Stimulated activated CD4-positive, alpha-beta T cell treated with anti-CD3 and anti-CD28 coated beads, TNF-alpha, amount 100 ng/mL, for 48 hours (primary cell): Measurements from ENCODE around the gene CSMD2.
"Not testable (repeated sequence)": the region's sequence is repeated elsewhere in the genome, so short reads cannot be mapped to it uniquely, and the experiment has no call there.

Experiments
- DNase-seq, 3 donors: peaks; one replicate each; pipeline ENCODE4 v3.0.0-alpha.2; 2020; ENCODE audit warnings: low read depth in 3 of 3

Gene CSMD2

GRCh38 chr1:33548319-33548718, 616.7 kb downstream of the CSMD2 start:
- DNase-seq, result no peak

- no peak for DNase-seq
Observed at GRCh38 chr1:33547576-33547975, 617.5 kb downstream of the CSMD2 start.

GRCh38 chr1:33541966-33542365, 623.1 kb downstream of the CSMD2 start:
- DNase-seq, result no peak

GRCh38 chr1:33537885-33538284, 627.1 kb downstream of the CSMD2 start:
- DNase-seq, result no peak

- no peak for DNase-seq
Observed at GRCh38 chr1:33535334-33535733, 629.7 kb downstream of the CSMD2 start.

GRCh38 chr1:33532936-33533335, 632.1 kb downstream of the CSMD2 start:
- no peak for DNase-seq

- no peak for DNase-seq
Observed at GRCh38 chr1:33532250-33532649, 632.8 kb downstream of the CSMD2 start.

GRCh38 chr1:33529957-33530356, 635.1 kb downstream of the CSMD2 start:
- no peak for DNase-seq

GRCh38 chr1:33527934-33528333, 637.1 kb downstream of the CSMD2 start:
- DNase-seq, result no peak

GRCh38 chr1:33524586-33524985, 640.4 kb downstream of the CSMD2 start:
- no peak for DNase-seq

- no peak for DNase-seq
Observed at GRCh38 chr1:33519240-33519884, 645.7 kb downstream of the CSMD2 start.

GRCh38 chr1:33517596-33518250, 647.3 kb downstream of the CSMD2 start:
- no peak for DNase-seq

GRCh38 chr1:33516891-33517567, 648.0 kb downstream of the CSMD2 start:
- no peak for DNase-seq

- DNase-seq, result no peak
Observed at GRCh38 chr1:33516428-33516827, 648.6 kb downstream of the CSMD2 start.

GRCh38 chr1:33515607-33516006, 649.4 kb downstream of the CSMD2 start:
- DNase-seq, result no peak

- no peak for DNase-seq
Observed at GRCh38 chr1:33515112-33515511, 649.9 kb downstream of the CSMD2 start.

GRCh38 chr1:33512226-33513011, 652.6 kb downstream of the CSMD2 start:
- no peak for DNase-seq

GRCh38 chr1:33509276-33509675, 655.8 kb downstream of the CSMD2 start:
- DNase-seq, result not testable (repeated sequence)

- DNase-seq, result no peak
Observed at GRCh38 chr1:33508151-33508550, 656.9 kb downstream of the CSMD2 start.

GRCh38 chr1:33507661-33508060, 657.4 kb downstream of the CSMD2 start:
- no peak for DNase-seq

- DNase-seq, result no peak
Observed at GRCh38 chr1:33503506-33503905, 661.5 kb downstream of the CSMD2 start.

- no peak for DNase-seq
Observed at GRCh38 chr1:33502726-33503125, 662.3 kb downstream of the CSMD2 start.
